Activated B cell treated with CpG ODN at 0.5 μM for 24 hours (primary cell): ENCODE measurements around the gene SUMO1. TPM values are rescaled to one million over a fixed set of nuclear protein-coding genes. Genes with fewer than 3 reads are reported as not detected.

Source experiments
- ATAC-seq: fragments of 200-7000 bp; cut with Tn5 transposase; one replicate; pipeline ENCODE4 v1.10.0; 2021; ENCODE audit warnings: low read depth, mild to moderate bottlenecking, moderate library complexity
- CTCF ChIA-PET: fragments of 350-600 bp; sonication (Branson Sonifier 250); formaldehyde crosslinking; loops from one replicate; lab custom pipeline; 2021; ENCODE audit warnings: antibody characterized with exemption; lab: Charles Lee
- POLR2A ChIA-PET: fragments of 350-600 bp; sonication (Branson Sonifier 250); formaldehyde crosslinking; loops from one replicate; lab custom pipeline; 2021; ENCODE audit warnings: antibody characterized with exemption; lab: Charles Lee
- DNase-seq: peaks from one replicate; pipeline ENCODE4 v3.0.0; 2022
- H3K27ac Mint-ChIP-seq: one replicate; pipeline ENCODE4 v1.8.0; 2020; ENCODE audit warnings: mixed read lengths
- H3K27me3 Mint-ChIP-seq: one replicate; pipeline ENCODE4 v1.8.0; 2021; ENCODE audit warnings: mixed read lengths
- H3K36me3 Mint-ChIP-seq: one replicate; pipeline ENCODE4 v1.8.0; 2021; ENCODE audit warnings: low read depth, mixed read lengths
- H3K4me1 Mint-ChIP-seq: one replicate; pipeline ENCODE4 v1.8.0; 2021; ENCODE audit warnings: mixed read lengths
- H3K4me3 Mint-ChIP-seq: one replicate; pipeline ENCODE4 v1.8.0; 2020; ENCODE audit warnings: mild to moderate bottlenecking, mixed read lengths
- H3K9me3 Mint-ChIP-seq: one replicate; pipeline ENCODE4 v1.8.0; 2020; ENCODE audit warnings: mixed read lengths
- CTCF ChIP-seq: fragments of 200-600 bp; IDR thresholded peaks from one replicate; pipeline ENCODE4 v1.8.0; 2022; ENCODE audit warnings: antibody characterized with exemption, mild to moderate bottlenecking
- intact Hi-C: fragments of 100-400 bp; cut with micrococcal nuclease; formaldehyde crosslinking; loops from one replicate; pipeline ENCODE4 v1.15.1; 2024
- total RNA-seq: library from RNA; stranded (reverse); gene quantifications from 2 replicates; pipeline ENCODE4 v1.2.3, GENCODE V29; 2022

SUMO1 gene
- total RNA-seq, 1 donor from 2014 or later: 78.8 TPM

GRCh38 chr2:202171241-202171825 lies 67.1 kb downstream of the SUMO1 start:
- peak; percentile 16 for DNase-seq
- no peaks in the 10 kb centered on the region for H3K9me3 Mint-ChIP-seq
- ChIA-PET CTCF (interaction anchor here (2.9 kb wide), 1 partner anchor 311 kb away, joined by 10 read pairs; no protein-coding TSS in a partner anchor), POLR2A (interaction anchor here (0.7 kb wide), 1 partner anchor 166 kb away, joined by 7 read pairs; no protein-coding TSS in a partner anchor)
- peaks cover 5% of the 10 kb centered on the region for H3K27me3 Mint-ChIP-seq
- intact Hi-C loops: no loop called here
- no peak for TF ChIP-seq CTCF
- H3K4me3 Mint-ChIP-seq: no peak overlapping the region
- no peak overlapping the region for H3K27ac Mint-ChIP-seq
- no peaks in the 10 kb centered on the region for H3K36me3 Mint-ChIP-seq
- H3K4me1 Mint-ChIP-seq: peaks cover 17% of the 10 kb centered on the region
- no peak for ATAC-seq

GRCh38 chr2:202169832-202170424 lies 68.5 kb downstream of the SUMO1 start:
- peaks cover 17% of the 10 kb centered on the region for H3K4me1 Mint-ChIP-seq
- ChIA-PET POLR2A (interaction anchor here (0.5 kb wide), 1 partner anchor 99 kb away, joined by 3 read pairs; no protein-coding TSS in a partner anchor), CTCF (interaction anchor here (2.9 kb wide), 1 partner anchor 309 kb away, joined by 10 read pairs; no protein-coding TSS in a partner anchor)
- H3K36me3 Mint-ChIP-seq: no peaks in the 10 kb centered on the region
- H3K9me3 Mint-ChIP-seq: no peaks in the 10 kb centered on the region
- H3K27me3 Mint-ChIP-seq: peaks cover 5% of the 10 kb centered on the region
- TF ChIP-seq CTCF: no peak
- no peak overlapping the region for H3K4me3 Mint-ChIP-seq
- no peak overlapping the region for H3K27ac Mint-ChIP-seq
- ATAC-seq: no peak
- intact Hi-C loops: no loop called here
- no peak for DNase-seq

- Mint-ChIP-seq H3K27ac (no peak overlapping the region), H3K4me1 (peaks cover 17% of the 10 kb centered on the region), H3K27me3 (peaks cover 5% of the 10 kb centered on the region), H3K9me3 (no peaks in the 10 kb centered on the region), H3K36me3 (no peaks in the 10 kb centered on the region), H3K4me3 (no peak overlapping the region)
- intact Hi-C loops: no loop called here
- ChIA-PET CTCF (no interaction called here), POLR2A (no interaction called here)
- DNase-seq (no peak), ATAC-seq (no peak)
- no peak for TF ChIP-seq CTCF
Observed at GRCh38 chr2:202169131-202169530, 69.3 kb downstream of the SUMO1 start.

- Mint-ChIP-seq H3K4me3 (no peak overlapping the region), H3K27ac (no peak overlapping the region), H3K36me3 (no peaks in the 10 kb centered on the region), H3K27me3 (peaks cover 2% of the 10 kb centered on the region), H3K4me1 (peaks cover 2% of the 10 kb centered on the region), H3K9me3 (no peaks in the 10 kb centered on the region)
- ChIA-PET CTCF (no interaction called here), POLR2A (no interaction called here)
- ATAC-seq (no peak), DNase-seq (no peak)
- intact Hi-C loops: no loop called here
- no peak for TF ChIP-seq CTCF
Observed at GRCh38 chr2:202165945-202166344, 72.5 kb downstream of the SUMO1 start.

GRCh38 chr2:202165208-202165607 lies 73.2 kb downstream of the SUMO1 start:
- ATAC-seq: no peak
- Mint-ChIP-seq H3K4me1 (no peaks in the 10 kb centered on the region), H3K4me3 (no peak overlapping the region), H3K36me3 (no peaks in the 10 kb centered on the region), H3K27me3 (no peaks in the 10 kb centered on the region), H3K9me3 (no peaks in the 10 kb centered on the region), H3K27ac (no peak overlapping the region)
- CTCF ChIA-PET: no interaction called here
- POLR2A ChIA-PET: no interaction called here
- no peak for DNase-seq
- no peak for TF ChIP-seq CTCF
- intact Hi-C loops: no loop called here
